SK-N-MC (cell line): ENCODE measurements around the gene FCHSD1.

Experiments used
- DNase-seq: peaks from one replicate; pipeline ENCODE4 v3.0.0-alpha.2; 2011; ENCODE audit warnings: low read depth, low spot score
- H3K27ac ChIP-seq: fragments of 200-600 bp; sonication (generic); 2 replicates; pipeline ENCODE4 v1.5.1; 2016; ENCODE audit warnings: mixed run types
- H3K36me3 ChIP-seq: fragments of 200-600 bp; sonication (generic); 2 replicates; pipeline ENCODE4 v1.6.1; 2017; ENCODE audit warnings: antibody characterized with exemption, low read length, mixed read lengths; ENCODE audit not compliant: insufficient read depth
- H3K4me3 ChIP-seq: fragments of 200-600 bp; sonication (generic); 2 replicates; pipeline ENCODE4 v1.5.1; 2016
- H3K9ac ChIP-seq: fragments of 200-600 bp; sonication (generic); 2 replicates; pipeline ENCODE4 v1.8.0; 2017; ENCODE audit warnings: mixed run types, mixed read lengths; ENCODE audit not compliant: insufficient read length
- H3K9me3 ChIP-seq: fragments of 200-600 bp; sonication (generic); 2 replicates; pipeline ENCODE4 v1.6.1; 2017; ENCODE audit warnings: low read depth, mild to moderate bottlenecking, antibody characterized with exemption, low read length, moderate library complexity, mixed read lengths
- EZH2 ChIP-seq: fragments of 200-600 bp; sonication (generic); IDR thresholded peaks from one replicate; pipeline ENCODE4 v1.6.1; 2017; ENCODE audit warnings: antibody characterized with exemption
- FOXP2 ChIP-seq: optimal IDR thresholded peaks from 2 replicates; pipeline ENCODE3; 2011; ENCODE audit warnings: mild to moderate bottlenecking, moderate library complexity; ENCODE audit not compliant: insufficient read depth; ENCODE audit errors: extremely low read length, control extremely low read depth
- POLR2AphosphoS5 ChIP-seq: IDR thresholded peaks from 2 replicates; pipeline ENCODE4 v1.6.1; 2012; ENCODE audit warnings: mild to moderate bottlenecking, low read depth, low read length, borderline replicate concordance

FCHSD1 gene

GRCh38 chr5:141640051-141640415 is 11.2 kb downstream of the FCHSD1 start:
- DNase-seq, result no peak
- TF ChIP-seq FOXP2 (no peak), EZH2 (no peak), POLR2AphosphoS5 (no peak)
- Histone ChIP-seq H3K4me3 (no peak overlapping the region), H3K27ac (no peak overlapping the region), H3K9ac (no peak overlapping the region), H3K9me3 (no peaks in the 10 kb centered on the region), H3K36me3 (peaks cover 4% of the 10 kb centered on the region; the same call in 1 of the 2 replicates)

DNA sequence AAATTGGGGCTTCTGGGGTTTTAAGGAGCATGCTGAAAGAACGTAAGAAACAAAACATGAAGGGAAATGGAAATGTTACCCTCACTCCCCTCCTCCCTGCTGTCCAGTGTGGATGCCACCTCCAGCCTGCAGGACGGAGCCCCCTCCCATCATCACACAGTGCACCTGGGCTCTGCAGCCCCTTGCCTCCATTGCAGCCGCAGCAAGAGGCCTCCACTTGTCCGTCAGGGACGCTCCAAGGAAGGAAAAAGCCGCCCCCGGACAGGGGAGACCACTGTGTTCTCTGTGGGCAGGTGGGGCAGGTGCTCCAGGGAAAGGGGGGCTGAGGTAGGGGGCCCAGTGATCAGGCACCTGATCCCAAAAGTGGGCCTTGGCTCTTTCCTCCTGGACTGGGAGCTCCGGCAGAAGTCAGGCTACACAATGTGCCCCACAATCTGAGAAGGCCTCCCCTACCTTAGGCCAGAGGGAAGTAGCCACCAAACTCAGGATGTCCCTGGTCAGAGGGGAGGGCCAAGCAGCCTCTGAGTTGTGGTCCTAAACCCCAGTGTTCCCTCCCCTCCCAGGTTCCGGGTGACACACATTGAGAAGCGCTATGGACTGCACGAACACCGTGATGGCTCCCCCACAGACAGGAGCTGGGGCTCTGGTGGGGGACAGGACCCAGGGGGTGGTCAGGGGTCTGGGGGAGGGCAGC is 11.7 kb downstream of the FCHSD1 start:
- TF ChIP-seq EZH2, result no peak
- no peak for TF ChIP-seq POLR2AphosphoS5
- no peak for TF ChIP-seq FOXP2
- no peak overlapping the region for H3K9ac ChIP-seq
- no peak for DNase-seq
- H3K36me3 ChIP-seq, result peaks cover 9% of the 10 kb centered on the region; the same call in 1 of the 2 replicates
- no peaks in the 10 kb centered on the region for H3K9me3 ChIP-seq
- no peak overlapping the region for H3K27ac ChIP-seq
- H3K4me3 ChIP-seq, result no peak overlapping the region

DNA sequence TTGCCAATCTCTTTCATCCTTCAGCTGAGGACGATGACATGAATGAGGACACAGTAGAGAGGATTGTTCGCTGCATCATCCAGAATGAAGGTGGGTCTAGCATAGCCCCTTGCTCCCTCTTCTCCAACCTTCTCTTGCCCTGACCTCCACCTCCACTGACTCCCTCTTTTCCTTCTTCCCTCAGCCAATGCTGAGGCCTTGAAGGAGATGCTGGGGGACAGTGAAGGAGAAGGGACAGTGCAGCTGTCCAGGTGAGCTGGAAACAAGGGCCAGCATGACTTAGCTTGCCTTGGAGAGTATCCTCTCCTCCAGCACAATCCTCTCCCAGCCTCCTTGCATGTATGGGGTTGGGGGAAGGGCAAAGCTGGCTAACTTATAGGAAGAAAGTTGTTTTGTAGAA is 12.4 kb downstream of the FCHSD1 start:
- TF ChIP-seq FOXP2 (no peak), EZH2 (no peak), POLR2AphosphoS5 (no peak)
- Histone ChIP-seq H3K36me3 (peaks cover 9% of the 10 kb centered on the region; the same call in 1 of the 2 replicates), H3K27ac (no peak overlapping the region), H3K9ac (no peak overlapping the region), H3K4me3 (no peak overlapping the region), H3K9me3 (no peaks in the 10 kb centered on the region)
- DNase-seq, result no peak

DNA sequence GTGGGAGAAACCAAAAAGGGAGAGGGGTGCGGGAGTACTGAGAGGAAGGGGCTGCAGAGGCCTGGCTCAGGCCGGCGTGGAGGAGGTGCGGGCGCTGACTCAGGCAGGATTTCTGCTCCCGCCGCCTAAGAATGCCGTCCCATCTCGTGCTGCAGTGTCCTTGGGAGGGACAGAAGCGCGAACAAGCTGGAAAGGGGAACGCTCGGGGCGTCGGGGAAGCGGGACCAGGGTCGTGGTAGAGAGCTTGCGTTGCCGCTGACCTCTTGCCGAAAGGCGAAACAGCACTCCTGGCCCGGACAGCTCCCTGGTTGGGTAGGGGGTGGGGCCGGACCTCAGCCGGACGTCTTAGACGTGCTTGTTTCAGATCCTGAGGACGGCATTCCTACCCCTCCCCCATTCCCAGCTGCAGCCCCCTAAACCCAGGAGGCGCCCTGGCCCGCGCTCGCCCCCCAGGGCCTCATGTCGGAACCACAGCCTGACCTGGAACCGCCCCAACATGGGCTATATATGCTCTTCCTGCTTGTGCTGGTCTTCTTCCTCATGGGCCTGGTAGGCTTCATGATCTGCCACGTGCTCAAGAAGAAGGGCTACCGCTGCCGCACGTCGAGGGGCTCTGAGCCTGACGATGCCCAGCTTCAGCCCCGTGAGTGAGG is 13.3 kb downstream of the FCHSD1 start:
- no peak for TF ChIP-seq EZH2
- TF ChIP-seq POLR2AphosphoS5, result no peak
- TF ChIP-seq FOXP2, result no peak
- Histone ChIP-seq H3K9ac (peak overlapping the region; percentile 17), H3K27ac (no peak overlapping the region), H3K9me3 (no peaks in the 10 kb centered on the region), H3K4me3 (peak overlapping the region; percentile 99), H3K36me3 (peaks cover 9% of the 10 kb centered on the region; the same call in 1 of the 2 replicates)
- no peak for DNase-seq

- Histone ChIP-seq H3K4me3 (peak overlapping the region; percentile 99), H3K27ac (no peak overlapping the region), H3K36me3 (peaks cover 14% of the 10 kb centered on the region), H3K9ac (peak overlapping the region; percentile 17), H3K9me3 (no peaks in the 10 kb centered on the region)
- TF ChIP-seq FOXP2, result no peak
- TF ChIP-seq EZH2, result no peak
- TF ChIP-seq POLR2AphosphoS5, result no peak
- DNase-seq, result no peak
Measured at GRCh38 chr5:141637123-141637766, 14.0 kb downstream of the FCHSD1 start.

- TF ChIP-seq EZH2 (no peak), POLR2AphosphoS5 (peak; percentile 89), FOXP2 (no peak)
- Histone ChIP-seq H3K9me3 (no peaks in the 10 kb centered on the region), H3K4me3 (peak within 1 kb of the TSS; percentile 99), H3K27ac (no peak within 1 kb of the TSS), H3K36me3 (peaks cover 17% of the 10 kb centered on the region), H3K9ac (peak within 1 kb of the TSS; percentile 96)
- DNase-seq, result no peak
Measured at GRCh38 chr5:141636413-141637122, 14.7 kb downstream of the FCHSD1 start, which contains the start of the genes HDAC3 and RELL2. Gene HDAC3 (minus strand): TSS chr5:141636849. CDS start chr5:141636790, 59 bp downstream. Gene RELL2 (plus strand): TSS chr5:141636997. CDS start chr5:141638226, 1,229 bp downstream.

GRCh38 chr5:141636106-141636412 is 15.2 kb downstream of the FCHSD1 start:
- H3K9me3 ChIP-seq, result no peaks in the 10 kb centered on the region
- peaks cover 22% of the 10 kb centered on the region for H3K36me3 ChIP-seq

DNA sequence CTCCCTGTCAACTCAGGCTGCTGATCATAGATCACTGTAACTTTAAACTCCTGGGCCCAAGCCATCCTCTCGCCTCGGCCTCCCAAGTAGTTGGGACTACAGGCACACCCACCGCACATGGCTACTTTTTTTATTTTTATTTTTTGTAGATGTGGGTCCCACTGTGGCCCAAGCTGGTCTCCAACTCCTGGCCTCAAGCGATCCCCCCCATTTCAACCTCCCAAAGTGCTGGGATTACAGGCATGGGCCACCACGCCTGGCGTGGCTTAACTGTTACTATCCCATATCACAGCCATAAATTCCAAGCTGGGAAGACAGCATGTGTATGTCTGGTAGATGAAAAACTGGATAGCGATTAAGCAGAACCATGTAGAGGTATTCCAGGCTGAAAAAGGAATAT is 15.6 kb downstream of the FCHSD1 start:
- H3K4me3 ChIP-seq, result peak overlapping the region; percentile 99
- TF ChIP-seq POLR2AphosphoS5, result no peak
- H3K9ac ChIP-seq, result peak overlapping the region; percentile 96
- peaks cover 26% of the 10 kb centered on the region for H3K36me3 ChIP-seq
- DNase-seq, result no peak
- H3K27ac ChIP-seq, result no peak overlapping the region
- H3K9me3 ChIP-seq, result no peaks in the 10 kb centered on the region

More at GRCh38 chr5:141636106-141636412, 15.2 kb downstream of the FCHSD1 start:
- no peak for DNase-seq
- Histone ChIP-seq H3K9ac (peak overlapping the region; percentile 96), H3K27ac (no peak overlapping the region), H3K4me3 (peak overlapping the region; percentile 99)
- TF ChIP-seq EZH2 (no peak), FOXP2 (no peak), POLR2AphosphoS5 (no peak)

GRCh38 chr5:141634720-141635119 is 16.5 kb downstream of the FCHSD1 start:
- no peak for DNase-seq
- Histone ChIP-seq H3K36me3 (peaks cover 33% of the 10 kb centered on the region), H3K4me3 (no peak overlapping the region), H3K9me3 (no peaks in the 10 kb centered on the region), H3K9ac (no peak overlapping the region), H3K27ac (no peak overlapping the region)
- no peak for TF ChIP-seq EZH2
